ENCODE results near the gene C1orf21.

DNA sequence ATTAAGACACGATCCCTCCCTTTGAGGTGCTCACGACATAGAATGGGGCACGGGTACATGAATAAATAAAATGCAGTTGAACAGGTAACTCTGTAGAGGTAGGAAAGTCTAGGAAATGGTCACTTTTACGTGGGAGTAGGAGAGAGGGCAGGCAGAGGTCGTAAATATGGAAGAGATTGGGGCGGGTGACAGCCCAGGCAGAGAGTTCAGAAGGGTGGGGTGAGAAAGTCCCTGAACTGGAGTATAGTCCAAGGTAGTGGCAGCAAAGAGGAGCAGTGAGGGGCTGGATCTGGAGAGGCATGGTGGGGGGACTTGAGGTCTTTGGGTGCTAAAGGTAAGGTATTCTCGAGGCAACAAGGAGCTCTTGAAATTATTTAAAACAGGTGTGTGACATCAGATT, 147.9 kb downstream of the C1orf21 start:
- TF ChIP-seq POLR2A (IDR thresholded peaks at IDR 0.05; ENCODE audit: low read length): no peak
- TF ChIP-seq GATA1 (IDR thresholded peaks at IDR 0.05; ENCODE audit: low read depth, low read length): no peak
